HG03457 (cell line): ENCODE data around the gene KRT1.

ENCODE experiments used
- ATAC-seq: cut with Tn5 transposase; IDR thresholded peaks from one replicate; pipeline ENCODE4 v1.9.1; 2021; ENCODE audit warnings: moderate number of reproducible peaks; ENCODE audit not compliant: unreplicated experiment

The KRT1 gene

DNA sequence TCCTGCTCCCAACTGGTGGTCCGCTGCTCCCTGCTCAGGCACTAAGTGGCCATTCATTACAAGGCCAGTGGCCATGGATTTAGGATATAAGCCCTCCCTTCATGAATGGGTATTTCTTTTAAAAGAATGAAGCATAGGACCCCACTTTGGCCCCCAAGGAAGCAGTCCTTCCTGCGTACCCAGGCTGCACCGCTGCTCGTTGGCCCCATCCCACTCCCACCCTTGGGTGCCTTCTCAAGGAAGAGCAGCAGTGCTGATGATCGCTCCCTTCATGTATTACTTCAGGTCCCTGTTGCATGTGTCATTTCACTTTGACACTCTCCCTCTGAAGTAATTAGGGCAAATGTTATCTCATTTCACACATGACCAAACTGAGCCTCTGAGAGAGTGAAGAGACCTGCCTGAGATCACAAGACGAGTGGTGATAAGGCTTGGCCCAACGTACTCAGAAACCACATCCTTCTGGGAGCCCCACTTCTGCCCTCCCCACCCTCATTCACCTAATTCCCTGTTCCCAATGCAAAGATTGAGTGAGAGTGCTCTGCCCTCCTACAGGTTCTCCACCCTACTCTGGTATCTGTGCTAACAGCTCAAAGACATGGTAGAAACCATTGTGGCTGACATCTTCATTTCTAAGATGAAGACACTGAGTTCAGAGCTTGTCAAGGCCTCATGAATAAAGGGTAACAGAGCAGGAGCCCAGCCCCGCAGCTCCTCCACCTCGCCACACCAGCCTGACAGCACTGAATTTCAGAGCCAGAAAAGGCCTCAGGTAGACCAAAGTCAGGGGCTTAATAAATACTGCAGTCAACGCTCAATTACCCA is 17.9 kb downstream of the KRT1 start:
- no peak for ATAC-seq

DNA sequence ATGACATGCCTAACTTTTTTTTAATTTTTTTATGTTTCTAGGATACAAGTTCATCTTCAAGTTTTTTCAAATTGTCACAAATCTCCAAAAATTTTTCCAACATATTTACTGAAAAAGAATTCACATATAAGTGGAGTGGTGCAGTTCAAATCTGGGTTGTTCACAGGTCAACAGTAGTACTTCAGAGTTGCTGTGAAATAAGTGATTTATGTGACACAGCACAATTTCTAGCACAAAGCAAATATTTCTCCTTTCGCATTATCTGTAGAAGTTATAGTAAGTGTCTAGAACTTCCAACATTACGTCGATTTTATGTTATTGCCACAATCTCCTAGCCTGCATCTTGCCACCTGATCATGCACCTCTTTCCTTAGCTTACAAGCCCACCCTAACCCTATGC is 18.5 kb downstream of the KRT1 start:
- no peak for ATAC-seq

DNA sequence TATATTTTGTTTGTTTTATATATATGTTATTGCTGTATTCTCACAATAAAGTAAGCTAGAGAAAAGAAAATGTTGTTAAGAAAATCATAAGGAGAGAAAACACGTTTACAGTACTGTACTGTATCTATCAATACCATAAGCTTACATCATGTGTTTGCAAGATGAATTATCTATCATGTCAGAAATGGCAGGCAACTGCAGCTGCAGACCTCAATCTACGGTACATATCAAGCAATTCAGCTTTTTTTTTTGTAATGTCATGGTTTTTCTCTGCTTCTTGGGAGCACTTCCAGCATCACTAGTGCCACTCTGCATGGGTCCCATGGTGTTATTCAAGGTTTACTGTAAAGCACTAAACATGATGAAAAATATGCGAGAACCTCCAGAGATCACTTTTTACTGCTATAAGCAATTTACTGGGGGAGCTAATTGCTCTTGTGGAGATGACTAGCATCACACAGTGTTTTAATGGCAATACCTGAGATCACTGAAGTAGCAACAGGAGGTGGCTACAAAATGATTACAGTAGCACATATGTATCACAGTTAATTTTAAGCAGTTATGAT is 19.2 kb downstream of the KRT1 start:
- no peak for ATAC-seq

DNA sequence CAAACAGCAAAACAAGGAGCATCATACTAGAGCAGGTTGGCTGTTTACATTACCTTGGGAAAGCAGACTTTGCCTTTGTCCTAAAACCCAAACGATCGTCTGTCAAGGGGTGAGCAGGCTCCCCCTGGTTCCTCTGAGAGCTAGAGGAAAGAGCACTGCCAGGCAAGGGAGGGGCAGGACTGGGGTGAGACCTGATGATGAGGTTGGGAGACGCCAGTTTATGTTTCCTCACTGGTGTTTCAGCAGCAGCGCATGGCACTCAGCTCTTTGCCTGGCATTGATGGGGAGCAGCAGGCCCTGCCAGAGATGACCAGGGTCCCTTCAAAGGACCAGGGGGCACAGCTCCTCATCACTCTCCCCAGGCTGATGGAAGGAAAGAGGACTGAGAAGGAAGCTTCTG is 20.3 kb downstream of the KRT1 start:
- ATAC-seq: no peak

DNA sequence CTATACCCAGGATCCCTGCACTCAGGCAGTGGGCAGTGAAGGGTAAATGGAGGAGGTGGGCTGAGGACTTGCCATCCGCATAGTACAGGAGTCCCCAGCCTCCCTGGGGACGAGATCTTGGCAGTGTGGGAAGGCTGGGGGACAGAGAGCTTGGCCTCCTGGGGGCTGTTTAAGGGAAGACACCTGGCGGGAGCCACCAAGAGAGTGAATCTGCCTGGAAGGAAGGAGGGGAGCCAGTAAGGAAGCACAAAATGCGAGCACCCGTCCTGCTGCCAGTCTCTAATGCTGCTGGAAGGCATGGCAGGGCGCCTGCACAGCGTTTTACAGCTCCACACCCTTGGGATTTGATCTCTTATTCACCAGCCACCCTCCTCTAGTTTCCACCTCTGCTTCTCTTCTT is 20.8 kb downstream of the KRT1 start:
- no peak for ATAC-seq

DNA sequence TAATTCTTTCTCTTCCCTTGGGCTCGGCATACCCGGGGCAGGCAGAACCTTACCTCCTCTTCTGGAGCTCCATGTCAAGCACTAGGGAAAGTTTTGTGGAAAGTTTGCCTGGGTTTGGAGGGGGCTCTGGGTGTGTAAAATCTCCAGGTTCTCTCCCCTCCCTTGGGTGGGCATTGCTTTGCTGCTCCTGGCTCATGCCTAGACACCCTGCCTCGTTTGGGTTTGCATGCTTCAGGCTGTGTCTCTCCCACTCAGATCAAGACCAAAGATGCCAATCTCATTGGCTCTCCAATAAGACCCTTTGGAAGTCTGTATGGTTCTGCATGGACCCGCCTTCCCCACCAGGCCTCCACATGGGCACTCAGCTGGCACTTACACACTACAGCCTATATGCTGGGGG is 22.0 kb downstream of the KRT1 start:
- ATAC-seq: no peak

DNA sequence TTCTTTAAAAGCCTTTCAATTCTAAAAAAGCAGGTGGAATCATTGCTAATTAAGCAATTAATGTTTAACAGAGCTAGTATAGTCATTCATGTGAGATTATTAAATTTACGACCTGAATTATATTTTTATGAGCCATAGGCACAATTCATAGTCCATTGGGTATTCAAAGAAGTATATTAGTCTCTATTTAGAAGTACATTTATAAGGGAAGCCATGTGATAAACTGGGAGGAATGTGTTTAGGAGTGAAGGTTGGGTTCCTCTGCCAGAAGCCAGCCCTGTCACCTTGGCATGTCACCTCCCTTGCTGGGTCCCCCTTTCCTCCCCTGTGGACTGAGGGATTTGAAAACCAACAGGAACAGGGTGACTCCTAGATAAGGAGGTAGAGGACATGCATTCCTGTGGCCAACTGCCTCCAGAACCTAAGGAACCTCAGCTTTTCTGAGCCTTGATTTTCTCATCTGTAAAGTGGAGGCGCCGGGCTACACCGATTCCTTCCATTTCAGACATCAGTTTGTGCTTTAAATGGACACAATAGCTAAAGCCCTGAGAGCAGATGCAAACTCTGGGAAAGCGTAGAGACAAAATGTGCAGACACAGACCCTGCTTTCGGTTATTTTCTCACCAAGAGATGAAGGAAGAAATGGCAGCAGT is 22.8 kb downstream of the KRT1 start:
- no peak for ATAC-seq

DNA sequence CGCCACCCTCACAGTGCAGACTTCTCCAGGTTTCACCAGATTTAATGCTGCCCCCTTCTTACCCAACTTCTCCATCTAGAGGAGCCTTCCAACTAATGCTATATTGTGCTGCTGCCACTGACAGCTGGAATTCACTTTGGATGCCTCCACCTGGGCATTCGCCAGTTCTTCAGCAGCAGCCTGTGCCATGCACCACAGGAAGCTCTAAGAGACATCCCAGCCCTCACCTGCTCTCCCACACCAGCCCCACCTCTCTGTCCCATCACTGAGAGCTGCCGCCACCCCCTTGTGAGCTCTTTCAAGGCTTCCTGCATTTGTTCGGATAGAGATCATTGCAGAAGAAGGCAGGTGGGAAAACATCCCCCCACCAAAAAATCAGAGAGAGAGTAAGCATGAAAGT is 23.6 kb downstream of the KRT1 start:
- no peak for ATAC-seq

DNA sequence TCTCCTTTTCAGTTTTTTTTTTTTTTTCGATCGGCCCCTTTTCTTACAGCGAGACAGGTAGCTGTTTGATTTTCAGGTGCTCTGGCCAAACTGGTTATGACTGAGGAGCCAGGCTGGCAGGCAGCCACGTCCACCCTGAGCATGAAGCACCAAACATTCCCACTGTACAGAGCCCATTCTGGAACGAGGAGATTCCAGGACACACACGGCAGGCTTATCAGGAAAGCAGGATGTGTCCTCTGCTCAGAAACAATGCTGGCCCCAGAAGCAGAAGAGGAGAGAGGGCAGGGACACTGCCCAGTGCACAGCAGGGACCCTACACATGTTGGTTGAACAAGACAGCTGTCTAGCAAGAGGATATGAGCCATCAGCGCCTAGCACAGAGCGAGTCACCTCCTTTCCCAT is 24.5 kb downstream of the KRT1 start:
- no peak for ATAC-seq

DNA sequence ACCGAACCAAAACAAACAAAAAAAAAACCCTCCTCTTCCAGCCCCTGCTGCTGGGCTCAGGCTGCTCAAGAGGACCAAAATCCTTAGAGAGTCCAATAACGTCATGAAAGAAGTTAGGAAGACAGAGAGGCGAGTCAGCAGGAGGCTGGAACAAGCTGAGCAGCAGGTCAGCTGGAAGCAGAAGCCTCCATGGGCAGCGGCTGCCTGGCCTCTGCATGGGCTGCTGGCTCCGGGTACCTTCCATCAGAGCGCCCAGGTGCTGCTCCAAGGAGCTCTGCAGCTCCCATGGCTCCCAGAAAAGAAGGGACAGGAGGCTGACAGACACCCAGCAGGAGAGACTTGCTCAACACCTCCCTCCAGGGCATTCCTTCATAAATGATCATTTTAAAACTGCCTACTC is 25.0 kb downstream of the KRT1 start:
- ATAC-seq: no peak

DNA sequence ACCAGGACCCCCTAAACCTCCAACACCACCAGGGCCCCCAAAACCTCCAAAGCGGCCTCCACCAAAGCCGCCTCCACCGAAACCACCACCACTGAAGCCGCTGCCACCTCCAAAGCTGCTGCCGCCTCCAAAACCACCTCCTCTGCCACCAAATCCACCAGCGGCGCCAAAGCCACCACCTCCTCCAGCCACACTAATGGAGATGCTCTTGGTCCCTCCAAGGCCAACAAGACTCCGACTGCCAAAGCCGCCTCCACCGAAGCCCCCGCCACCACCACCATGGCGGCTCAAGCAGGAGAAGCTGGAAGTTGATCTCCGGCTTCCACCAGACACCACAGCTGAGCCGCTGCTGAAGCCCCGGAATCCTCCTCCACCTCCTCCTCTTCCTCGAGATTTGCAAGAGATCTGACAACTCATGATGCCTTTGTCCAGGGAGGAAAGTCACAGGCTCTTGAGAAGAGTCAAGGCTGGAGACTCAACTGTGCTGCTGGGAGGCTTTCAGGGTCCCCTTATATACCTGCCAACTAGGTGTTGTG is 28.4 kb downstream of the KRT1 start, which contains the start of gene KRT2:
Gene KRT2 (minus strand): TSS at position 486 of the 536 bp plus-strand sequence. CDS start 69 bp downstream, at position 417.
- no peak for ATAC-seq

DNA sequence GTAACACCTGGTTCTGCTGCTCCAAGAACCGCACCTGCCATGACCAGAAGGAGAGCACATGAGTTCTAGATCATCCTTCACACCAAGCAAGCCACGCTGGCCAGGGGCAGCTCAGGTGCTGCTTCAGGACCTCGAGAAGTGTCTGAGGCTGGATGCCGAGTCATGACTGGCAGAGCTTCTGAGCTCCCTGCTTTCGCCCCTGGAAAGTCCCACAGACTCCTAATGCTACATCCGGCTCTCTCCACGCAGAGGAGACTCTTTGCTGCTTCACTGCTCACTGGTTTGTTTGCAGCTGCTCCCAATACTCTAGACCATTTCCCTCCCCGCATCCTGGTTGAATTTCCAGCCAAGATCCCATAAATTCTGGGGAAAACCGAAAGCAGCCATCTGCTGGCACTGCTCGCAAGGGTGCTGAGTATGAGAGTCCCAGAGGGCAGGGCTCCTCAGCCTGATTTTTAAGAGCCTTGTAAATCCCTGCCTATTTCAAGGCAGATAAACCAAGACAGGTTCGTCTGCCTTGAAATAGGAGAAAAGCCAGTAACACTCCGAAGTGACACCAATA is 29.6 kb downstream of the KRT1 start:
- no peak for ATAC-seq

DNA sequence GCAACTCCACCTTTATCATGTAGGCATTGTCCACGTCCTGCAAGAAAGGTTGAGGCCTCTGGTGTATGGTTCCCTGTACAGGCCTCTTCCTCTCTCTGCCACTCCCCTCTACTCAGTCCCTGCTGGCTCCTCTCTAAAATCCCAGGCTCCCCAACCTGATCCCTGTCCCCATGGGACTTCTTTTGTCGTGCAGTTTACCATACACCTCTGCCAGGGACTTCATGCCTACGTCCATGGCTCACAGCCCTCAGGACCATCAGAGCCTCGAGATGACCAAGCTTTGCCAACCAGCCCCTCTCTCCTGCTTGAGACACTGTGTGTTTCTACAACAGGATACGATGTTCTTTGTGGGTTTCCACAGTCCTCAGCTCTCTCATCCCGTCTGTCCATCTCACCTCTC is 31.1 kb downstream of the KRT1 start:
- ATAC-seq: no peak

DNA sequence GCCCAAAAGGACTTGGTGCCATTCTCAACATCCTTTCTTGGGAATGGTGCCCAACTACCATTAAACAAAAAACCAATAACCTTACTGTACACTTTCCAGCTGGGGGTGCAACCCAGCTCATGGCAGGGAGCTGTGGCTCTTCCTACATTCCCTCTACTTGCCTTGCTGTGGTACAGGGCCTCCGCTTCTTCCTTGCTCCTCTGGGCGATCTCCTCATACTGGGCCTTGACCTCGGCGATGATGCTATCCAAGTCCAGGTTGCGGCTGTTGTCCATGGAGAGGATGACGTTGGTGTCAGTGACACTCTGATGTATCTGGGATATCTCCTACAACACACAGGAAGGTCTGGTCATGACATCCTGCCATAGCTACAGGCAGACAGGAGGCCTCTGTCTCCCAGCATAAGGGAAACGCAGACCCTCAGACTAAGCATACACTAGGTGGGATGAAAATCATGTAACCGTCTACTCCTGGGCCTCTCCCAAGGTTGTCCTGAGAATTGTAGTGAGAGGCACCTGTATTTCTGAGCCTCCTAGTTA is 32.1 kb downstream of the KRT1 start:
- ATAC-seq: no peak

DNA sequence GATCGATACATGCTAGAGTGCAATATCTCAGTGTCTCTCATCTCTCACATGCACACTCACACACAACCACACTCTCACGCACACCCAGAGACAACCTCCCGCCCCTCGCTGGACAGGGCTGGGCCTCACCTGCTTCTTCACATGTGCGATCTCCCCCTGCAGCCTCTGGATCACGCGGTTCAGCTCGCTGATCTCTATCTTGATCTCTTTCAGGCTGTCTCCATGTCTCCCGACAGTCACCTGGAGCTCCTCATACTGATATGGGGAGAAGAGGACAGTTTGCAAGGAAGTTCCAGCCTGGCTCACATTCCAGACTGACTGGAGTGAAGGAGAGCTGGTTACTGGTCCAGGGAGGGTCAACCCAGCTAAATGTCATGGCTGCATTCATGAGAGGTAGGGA is 32.6 kb downstream of the KRT1 start:
- no peak for ATAC-seq

DNA sequence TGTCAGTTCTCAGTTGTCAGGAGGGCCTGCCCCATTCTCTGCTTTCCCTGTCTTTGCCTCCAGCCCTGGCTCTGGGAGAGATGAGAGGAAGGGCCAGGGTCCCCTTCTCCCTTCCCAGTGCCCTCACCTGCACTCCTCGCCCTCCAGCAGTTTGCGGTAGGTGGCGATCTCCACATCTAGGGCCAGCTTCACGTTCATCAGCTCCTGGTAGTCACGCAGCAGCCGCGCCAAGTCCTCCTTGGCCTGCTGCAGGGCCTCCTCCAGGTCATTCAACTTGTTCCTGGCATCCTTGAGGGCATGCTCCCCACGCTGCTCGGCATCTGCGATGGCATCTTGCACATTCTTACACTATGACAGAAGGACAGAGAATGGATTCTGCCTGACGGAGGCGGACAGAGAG is 33.6 kb downstream of the KRT1 start:
- no peak for ATAC-seq

DNA sequence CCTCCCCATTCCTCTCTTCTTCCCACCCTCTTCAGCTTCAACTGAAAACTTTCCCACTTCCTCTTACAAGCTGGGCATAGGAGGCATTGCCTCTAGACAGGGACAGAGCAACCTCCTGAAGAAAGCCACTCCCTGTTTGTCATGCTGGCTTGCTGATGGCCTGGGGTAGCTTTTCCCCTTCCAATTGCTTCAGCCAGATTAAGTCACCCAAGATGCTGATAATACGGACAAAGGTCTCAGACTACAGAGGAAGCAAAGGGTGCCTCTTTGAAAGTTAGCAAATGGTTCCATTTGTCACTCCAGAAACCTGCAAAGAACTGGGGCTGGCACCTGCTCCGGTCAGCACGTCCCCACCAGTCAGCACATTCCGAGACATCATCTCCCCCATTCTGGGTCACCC is 34.2 kb downstream of the KRT1 start:
- no peak for ATAC-seq

DNA sequence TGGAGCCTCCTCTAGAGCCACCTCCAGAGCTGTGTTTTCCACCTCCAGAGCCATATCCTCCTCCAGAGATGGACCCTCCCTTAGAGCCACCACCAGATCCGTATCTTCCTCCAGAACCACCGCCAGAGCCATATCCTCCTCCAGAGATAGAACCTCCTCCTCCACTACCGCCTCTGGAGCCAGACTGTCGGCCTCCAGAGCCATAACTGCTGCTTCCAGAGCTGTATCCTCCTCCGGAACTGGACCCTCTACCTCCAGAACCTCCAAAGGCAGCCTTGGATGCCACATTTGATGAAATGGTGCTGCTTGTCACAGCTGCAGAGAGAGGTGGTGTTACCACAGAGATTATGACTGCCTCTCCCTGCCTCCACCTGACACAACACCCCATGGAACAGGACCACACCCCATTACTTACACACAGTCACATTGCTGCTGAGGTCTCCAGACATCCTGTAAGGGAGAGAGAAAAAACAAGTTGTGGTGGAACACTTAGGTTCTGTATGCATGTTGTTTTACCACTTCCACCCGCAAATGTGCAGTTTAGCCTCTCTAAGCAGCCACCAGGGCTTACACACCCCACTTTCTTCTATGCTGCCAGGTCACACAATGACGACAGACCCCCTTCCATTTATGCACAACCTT is 35.0 kb downstream of the KRT1 start:
- ATAC-seq: no peak

DNA sequence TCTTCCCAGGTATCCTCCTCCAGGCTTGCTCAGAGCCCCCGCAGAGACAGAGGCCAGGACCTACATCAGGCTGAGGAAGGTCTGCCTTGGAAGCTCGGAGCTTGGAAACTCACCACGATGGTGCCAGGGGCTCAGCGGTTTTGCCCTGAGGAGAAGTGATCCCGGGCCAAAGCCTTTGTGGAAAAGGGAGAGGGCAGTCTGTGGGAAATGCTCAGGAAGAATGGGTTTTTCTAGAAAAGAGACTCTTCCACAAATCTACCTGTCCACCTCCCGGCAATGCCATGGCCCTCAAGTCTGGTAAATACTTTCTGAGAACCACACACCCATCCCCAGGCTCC is 36.2 kb downstream of the KRT1 start:
- no peak for ATAC-seq

DNA sequence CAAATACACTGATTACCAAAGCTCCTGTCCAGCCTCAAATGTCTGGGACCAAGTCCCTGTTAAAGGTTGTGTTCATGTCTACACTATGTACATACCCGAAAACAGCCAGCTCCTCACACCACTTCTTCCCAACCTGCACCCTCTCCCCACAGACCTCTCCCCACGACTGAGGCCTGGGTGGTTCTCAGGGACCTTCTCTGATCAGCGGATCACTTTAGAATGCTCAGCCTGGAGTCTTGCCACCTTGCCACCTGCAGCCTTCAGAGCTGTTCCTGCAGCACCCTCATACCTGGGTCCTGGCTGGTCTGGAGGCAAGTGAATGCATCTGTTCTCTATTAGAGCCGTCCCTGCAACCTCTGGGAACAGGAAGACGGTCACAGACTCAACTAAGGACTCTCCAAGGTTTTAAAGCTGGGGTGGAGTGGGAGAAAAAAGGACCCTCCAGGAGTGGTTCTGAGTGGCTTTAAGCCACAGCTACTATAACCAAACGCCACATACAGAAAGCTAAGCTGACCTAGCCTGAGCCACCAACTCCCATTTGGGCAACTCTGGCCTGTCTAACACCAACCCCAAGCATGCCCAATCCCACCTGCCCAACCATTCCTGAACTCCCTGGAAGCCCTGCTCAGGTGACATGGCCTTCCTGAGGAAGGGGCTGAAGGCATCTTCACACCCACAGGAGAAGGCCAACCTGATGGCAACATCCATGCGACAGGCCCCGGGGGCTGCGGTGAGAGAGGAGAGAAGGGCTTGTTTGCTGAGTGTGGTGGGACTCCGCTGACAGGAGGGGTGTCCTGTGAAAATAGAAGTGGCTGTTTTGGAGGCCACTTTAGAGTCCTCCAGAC is 36.8 kb downstream of the KRT1 start:
- no peak for ATAC-seq
